HG03066 (cell line): ENCODE results near the gene PPP1R10.

Source experiments
- ATAC-seq: cut with Tn5 transposase; IDR thresholded peaks from one replicate; pipeline ENCODE4 v1.9.1; 2021; ENCODE audit warnings: low read depth; ENCODE audit not compliant: unreplicated experiment

Gene PPP1R10

DNA sequence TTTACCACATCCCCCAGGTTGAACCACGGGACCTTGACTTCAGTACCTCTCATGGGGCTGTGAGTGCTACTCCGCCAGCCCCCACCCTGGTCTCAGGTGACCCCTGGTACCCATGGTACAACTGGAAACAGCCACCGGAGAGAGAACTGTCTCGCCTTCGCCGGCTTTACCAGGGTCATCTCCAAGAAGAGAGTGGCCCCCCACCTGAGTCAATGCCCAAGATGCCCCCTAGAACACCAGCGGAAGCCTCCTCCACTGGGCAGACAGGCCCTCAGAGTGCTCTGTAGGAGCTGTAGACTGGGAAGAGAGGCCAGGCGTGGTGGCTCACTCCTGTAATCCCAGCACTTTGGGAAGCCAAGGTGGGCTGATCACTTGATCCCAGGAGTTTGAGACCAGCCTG lies 8.5 kb upstream of the PPP1R10 start:
- no peak for ATAC-seq

DNA sequence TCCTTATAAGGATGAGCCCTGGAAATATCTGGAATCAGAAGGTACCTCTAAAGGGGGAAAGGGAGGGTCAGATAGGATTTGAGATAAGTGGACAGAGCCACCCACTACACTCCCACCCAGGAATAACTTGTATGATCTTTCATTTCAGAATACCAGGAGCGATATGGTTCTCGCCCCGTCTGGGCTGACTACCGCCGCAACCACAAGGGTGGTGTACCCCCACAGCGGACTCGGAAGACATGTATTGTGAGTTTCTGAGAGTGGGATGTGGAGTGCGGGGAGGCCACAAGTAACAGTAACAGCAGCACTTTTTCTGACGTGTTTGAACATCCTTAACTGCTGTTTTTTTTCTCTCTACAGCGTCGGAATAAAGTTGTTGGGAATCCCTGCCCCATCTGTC lies 2.5 kb upstream of the PPP1R10 start:
- no peak for ATAC-seq

GRCh38 chr6:30618270-30618797 lies 1.3 kb upstream of the PPP1R10 start:
- no peak for ATAC-seq

DNA sequence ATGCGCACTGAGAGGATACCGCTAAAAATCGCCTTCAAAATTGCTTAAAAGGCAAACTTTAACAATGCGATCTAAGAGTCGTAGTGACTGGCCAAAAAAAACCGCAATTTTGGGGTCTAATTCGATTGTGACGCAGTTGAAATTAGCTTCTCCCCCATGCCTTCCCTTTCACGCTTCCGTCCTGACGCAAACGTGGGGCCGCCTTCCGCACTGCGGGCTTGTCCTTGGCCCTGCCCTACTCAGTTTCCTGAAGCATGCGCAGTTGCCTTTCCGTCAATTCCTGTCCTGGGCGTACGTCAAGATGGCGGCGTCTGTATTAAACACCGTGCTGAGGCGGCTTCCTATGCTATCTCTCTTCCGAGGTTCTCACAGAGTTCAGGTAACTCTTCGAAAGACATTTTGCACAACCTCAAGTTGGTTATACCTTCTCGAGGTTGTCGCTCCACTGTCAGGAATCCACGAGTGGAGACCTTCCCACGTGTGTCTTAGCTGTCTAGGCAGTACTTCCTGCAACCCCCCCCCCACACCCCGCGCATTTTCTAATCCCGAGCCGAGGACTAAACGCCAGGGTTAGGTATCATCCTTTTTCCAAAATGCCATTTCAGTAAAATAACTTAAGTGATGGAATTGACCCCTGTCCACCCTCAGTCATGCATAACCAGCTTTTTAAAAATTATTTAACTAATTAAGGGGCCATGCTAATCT lies 674 bp upstream of the PPP1R10 start, which contains the start of gene MRPS18B:
Gene MRPS18B (plus strand): TSS at position 276 of the 705 bp plus-strand sequence. CDS start 26 bp downstream, at position 302.
- peak; percentile 79 for ATAC-seq

GRCh38 chr6:30615958-30616810 lies 859 bp downstream of the PPP1R10 start:
- ATAC-seq = no peak

DNA sequence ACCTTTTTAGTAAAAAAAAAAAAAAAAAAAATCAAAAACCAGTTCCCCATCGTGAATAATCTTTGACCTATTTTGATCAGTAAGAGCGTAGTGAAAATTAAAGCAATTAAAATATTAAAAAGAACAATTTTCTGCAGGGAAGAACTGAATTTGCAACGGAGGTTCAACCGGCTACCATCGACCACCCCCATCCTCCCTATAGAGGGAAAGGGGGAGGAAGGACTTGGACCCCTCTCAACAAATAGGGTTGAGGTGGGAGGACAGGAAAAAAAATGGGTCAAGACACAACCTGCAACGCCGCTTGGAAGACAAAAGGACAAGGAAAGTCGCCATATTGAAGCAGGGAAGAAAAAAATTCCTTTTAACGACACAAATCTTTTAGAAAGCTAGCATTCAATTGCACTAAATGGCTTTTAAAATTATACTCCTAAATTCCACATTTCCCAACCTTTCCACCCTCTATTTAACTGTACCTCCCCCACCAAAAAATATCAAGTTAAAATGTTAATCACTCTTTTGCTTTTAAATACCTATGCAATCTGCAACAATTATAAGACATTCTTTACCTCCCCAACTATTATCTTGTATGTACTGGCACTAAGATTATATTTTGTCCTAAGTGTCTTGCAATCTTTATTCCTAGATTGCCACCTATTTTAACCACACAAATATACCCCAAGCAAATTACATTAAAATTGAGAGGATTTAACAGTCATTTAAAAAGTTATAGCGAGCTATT lies 1.7 kb downstream of the PPP1R10 start:
- no peak for ATAC-seq

GRCh38 chr6:30614843-30615218 lies 2.2 kb downstream of the PPP1R10 start:
- no peak for ATAC-seq

DNA sequence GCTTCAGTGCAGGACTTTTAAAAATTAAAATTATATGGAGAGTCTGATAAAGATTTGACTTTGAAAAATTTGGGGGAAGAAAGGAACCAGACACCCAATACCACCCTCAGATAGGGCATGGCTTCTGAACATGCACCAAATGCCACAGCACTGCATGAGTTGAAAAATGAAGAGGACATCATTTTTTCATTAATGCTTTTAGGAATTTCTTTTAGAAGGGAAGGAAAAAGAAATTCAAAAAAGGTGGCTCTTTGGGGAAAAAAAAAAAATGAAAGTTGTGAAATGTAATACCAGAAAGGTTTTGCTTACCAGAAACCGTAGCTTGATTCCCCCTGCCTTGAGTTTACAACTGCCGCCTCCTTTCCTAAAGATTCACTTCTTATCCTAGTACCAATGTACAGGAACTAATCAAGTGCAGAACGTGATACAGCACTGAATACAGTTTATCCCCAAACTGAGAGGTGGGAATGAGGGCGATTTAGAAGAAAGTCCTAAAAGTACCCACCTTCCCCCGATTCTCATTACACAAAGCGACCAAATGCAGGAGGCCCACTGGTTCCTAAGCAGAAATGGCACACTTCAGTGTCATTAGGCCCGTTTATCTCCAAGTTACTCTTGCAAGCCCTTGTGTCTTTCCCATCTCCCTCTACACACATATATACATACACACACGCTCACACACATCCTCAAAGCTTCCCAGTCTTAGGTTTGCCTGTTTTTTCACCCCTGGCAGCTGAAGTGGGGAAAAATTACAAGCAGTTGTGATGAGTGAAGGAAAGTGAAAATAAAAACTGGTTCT lies 2.8 kb downstream of the PPP1R10 start:
- ATAC-seq = no peak

DNA sequence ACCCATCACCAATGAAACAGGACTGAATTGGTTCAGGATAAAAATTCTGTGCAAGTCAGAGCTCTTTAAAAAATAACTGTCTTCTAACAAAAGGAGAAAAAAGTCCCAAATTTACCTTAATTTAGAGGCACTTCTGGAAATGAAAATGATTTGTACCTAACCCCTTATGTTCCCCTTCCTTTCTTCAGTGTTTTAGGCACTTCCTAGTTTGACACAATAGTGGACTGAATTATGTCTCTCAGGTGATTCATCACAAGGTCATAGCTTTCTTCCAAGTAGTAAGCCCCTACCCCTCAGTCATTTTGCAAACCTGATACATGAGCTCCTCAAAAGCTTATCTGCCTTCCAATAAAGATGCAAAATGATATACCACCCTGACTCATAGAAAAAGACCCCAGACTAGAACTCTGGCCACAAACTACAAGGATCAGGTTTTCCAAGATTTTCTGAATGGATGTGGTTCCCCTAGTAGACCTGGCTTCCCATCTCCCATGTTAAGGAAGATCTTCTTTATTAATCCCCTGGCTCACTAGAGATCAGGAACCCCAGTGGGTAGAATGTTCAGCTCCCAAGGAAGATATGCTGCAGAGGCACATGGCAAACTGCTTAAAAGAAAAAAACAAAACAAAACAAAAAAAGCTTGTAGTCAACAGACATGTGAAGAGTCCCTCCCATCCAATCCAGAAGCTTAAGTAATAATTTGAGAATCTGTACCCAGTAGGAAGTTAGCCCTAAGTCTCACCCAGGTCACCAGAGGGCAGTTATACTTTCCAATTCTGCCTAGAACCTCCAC lies 3.6 kb downstream of the PPP1R10 start:
- no peak for ATAC-seq

DNA sequence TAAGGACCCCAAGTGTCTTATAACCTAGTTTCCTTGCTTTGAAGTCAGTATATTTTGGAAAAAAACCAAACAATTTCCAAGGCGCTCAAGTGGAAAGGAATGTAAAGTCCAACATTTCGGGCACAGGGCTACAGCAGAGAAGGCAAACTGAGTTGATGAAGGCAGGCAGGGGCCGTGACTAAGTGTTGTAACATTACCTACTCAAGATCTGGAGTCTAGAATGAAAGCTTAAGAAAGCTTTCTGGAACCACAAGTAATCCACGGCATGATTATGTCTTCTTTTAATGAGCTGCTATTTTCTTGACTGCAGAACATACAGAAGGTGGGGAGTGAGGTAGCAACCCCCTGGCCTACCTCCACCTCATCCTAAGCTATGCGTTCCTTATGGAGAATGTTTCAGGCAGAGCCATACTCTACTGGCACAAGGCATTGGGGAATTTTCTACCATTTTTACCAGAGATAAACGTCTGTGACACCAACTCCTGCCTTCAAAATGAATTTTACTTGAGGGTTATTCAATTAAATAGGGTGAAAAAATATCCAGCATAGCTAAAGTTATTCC lies 4.3 kb downstream of the PPP1R10 start:
- no peak for ATAC-seq

- ATAC-seq = no peak
Measured at GRCh38 chr6:30612213-30612612, 4.8 kb downstream of the PPP1R10 start.

DNA sequence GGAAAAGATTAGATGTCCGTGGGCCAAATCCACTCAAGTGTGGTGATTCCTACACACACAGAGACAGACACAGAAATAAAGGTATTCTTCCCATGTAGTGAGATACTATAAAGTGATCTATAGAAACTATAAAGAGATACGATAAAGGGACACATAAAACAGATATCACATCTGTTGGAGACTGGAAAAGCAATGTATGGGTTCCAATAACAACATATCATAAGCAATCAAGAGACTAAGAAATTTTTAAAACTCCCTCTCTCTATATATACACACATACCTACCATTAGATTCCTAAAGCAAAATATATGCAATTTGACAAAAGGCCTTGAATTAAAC lies 5.2 kb downstream of the PPP1R10 start:
- ATAC-seq = no peak

DNA sequence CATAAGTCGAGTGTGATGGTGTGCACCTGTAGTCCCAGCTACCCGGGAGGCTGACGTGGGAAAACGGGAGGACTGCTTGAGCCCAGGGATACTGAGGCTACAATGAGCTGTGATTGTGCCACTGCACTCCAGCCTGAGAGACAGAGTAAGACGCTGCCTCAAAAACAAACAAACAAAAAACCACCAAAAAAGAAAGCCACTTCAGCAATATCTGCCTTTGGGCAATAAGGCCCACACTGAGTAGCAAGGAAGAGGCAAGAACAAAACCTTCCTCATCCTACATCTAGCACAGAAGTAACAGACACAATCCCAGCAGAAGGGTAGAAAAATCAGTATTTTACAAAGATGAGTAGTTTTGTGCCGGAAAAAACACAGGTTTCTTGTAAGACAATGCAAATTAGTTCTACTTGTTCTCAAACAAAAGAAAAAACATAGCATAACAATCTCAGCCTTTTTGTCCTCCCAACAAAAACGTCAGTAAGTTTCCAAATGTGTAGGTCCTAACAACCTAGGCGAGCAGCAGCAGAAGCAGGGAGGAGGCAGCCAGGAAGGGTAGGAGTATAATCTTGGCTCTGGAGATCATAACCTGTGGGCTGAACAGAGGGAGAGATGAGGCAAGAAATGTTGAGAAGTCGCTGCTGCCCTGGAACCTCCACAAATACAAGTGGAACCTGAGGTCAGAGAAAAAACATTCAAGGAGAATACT lies 5.7 kb downstream of the PPP1R10 start:
- no peak for ATAC-seq

- ATAC-seq = no peak
Measured at GRCh38 chr6:30610065-30610464, 7.0 kb downstream of the PPP1R10 start.

DNA sequence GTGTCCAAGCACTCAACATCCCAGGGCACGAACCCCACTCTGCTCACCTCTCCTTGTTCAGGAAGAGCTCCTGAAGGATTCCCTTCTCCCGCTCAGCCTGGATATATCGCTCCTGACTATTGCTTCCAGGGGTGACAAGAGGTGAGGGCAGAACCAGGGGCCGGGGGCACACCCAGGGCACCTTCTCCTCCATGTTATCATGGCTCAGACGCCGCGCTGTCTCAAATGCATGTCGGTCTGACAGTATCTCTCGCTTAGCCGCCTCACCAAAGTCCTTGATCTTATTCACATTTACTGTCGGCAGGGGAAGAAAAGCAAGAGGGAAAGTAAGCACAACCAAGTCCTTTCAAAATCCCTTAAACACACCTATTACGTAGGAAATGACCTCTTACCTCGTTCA lies 13.1 kb downstream of the PPP1R10 start:
- no peak for ATAC-seq

- ATAC-seq = no peak
Measured at GRCh38 chr6:30601815-30602641, 15.0 kb downstream of the PPP1R10 start.

DNA sequence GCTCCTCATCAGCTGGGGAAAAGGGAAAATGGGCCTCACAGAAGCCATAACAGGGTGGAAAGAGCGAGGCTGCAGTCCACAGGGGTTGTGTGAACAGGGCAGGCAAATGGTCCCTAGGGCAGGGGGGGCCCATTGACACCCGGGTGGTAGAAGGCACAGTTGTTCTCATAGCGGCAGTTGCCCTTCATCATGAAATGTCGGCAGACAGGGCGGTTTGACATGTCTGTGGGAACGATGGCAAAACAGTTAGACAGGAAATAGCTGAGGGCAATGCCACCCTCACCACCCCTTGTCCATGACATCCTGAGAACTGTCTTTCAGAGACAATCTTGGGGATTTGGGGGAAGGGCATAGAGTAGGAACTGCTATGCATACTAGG lies 15.6 kb downstream of the PPP1R10 start:
- no peak for ATAC-seq

- ATAC-seq = no peak
Measured at GRCh38 chr6:30600451-30600961, 16.5 kb downstream of the PPP1R10 start.
